Measurements from ENCODE around the gene PACSIN1.

The PACSIN1 gene

GRCh38 chr6:34465531-34466241, at the start of gene PACSIN1 (continued):
- TF ChIP-seq ZNF398 (tag by site-specific recombination; IDR thresholded peaks at IDR 0.05): peak; percentile 85

GRCh38 chr6:34416877-34417371, 49.0 kb upstream of the PACSIN1 start:
- TF ChIP-seq ZNF548 (tag by site-specific recombination; IDR thresholded peaks at IDR 0.05): no peak
- TF ChIP-seq WT1 (tag by site-specific recombination; IDR thresholded peaks at IDR 0.05): peak; percentile 10; the same call in 1 of the 2 replicates
- TF ChIP-seq ZNF610 (tag by site-specific recombination; IDR thresholded peaks at IDR 0.05; ENCODE audit: borderline replicate concordance): no peak
- TF ChIP-seq ZNF426 (tag by site-specific recombination; IDR thresholded peaks at IDR 0.05): no peak
- TF ChIP-seq MZF1 (tag by site-specific recombination; IDR thresholded peaks at IDR 0.05; ENCODE audit: borderline replicate concordance): no peak
- peak; percentile 40; the same call in 1 of the 2 replicates for TF ChIP-seq ZNF600 (tag by site-specific recombination; IDR thresholded peaks at IDR 0.05)
- no peak for TF ChIP-seq ZBTB49 (tag by site-specific recombination; IDR thresholded peaks at IDR 0.05; ENCODE audit: low read depth)
- TF ChIP-seq ZNF362 (tag by site-specific recombination; IDR thresholded peaks at IDR 0.05): peak; percentile 77; the same call in 1 of the 2 replicates
- Histone ChIP-seq H3K4me1 (ENCODE audit: control insufficient read depth, insufficient read depth, low read length) (no peaks in the 10 kb centered on the region), H3K27ac (ENCODE audit: extremely low read depth, low read depth, low read length) (no peak overlapping the region), H3K9me3 (ENCODE audit: control insufficient read depth, insufficient read depth, low read depth, low read length) (no peaks in the 10 kb centered on the region), H3K36me3 (ENCODE audit: control insufficient read depth in 2 of 2, insufficient read depth in 1 of 2, low read length in 2 of 2) (peaks cover 48 to 80% of the 10 kb centered on the region in 2 experiments), H3K4me3 (ENCODE audit: low read depth, low read length) (no peak overlapping the region)
- CTCF ChIA-PET: interaction anchor here (0.6 to 3.6 kb wide), 4 partner anchors 168 to 254 kb away, joined by 3 to 101 read pairs (median 23); partner anchors contain the start of gene SMIM29
- POLR2A ChIA-PET: interaction anchor here (0.6 to 4.6 kb wide), 7 partner anchors 7 to 751 kb away, joined by 3 to 75 read pairs (median 5); partner anchors contain the start of genes RPS10 and SMIM29

GRCh38 chr6:34418367-34418766, 47.5 kb upstream of the PACSIN1 start:
- TF ChIP-seq KLF7 (tag by site-specific recombination; IDR thresholded peaks at IDR 0.05; ENCODE audit: borderline replicate concordance) (no peak), SP7 (tag by site-specific recombination; IDR thresholded peaks at IDR 0.05) (peak; percentile 48; the same call in 1 of the 2 replicates), WT1 (tag by site-specific recombination; IDR thresholded peaks at IDR 0.05) (peak; percentile 33; the same call in 1 of the 2 replicates)
- peaks cover 62 to 89% of the 10 kb centered on the region in 2 experiments for H3K36me3 ChIP-seq (ENCODE audit: control insufficient read depth in 2 of 2, insufficient read depth in 1 of 2, low read length in 2 of 2)
- H3K9me3 ChIP-seq (ENCODE audit: control insufficient read depth, insufficient read depth, low read depth, low read length): no peaks in the 10 kb centered on the region
- H3K4me1 ChIP-seq (ENCODE audit: control insufficient read depth, insufficient read depth, low read length): no peaks in the 10 kb centered on the region
- POLR2A ChIA-PET: interaction anchor here (1.0 kb wide), 1 partner anchor 169 kb away, joined by 3 read pairs; no protein-coding TSS in a partner anchor
- no peak overlapping the region for H3K4me3 ChIP-seq (ENCODE audit: low read depth, low read length)
- CTCF ChIA-PET: interaction anchor here (0.9 to 1.1 kb wide), 3 partner anchors 169 to 363 kb away, joined by 3 read pairs; partner anchors contain the start of gene HMGA1
- peak overlapping the region; percentile 34; the same call in 1 of the 2 replicates for H3K27ac ChIP-seq (ENCODE audit: extremely low read depth, low read depth, low read length)

Data from HEK293 (cell line).